NOMO-1 treated with DMSO at 0.1 percent for 48 hours (cell line): Measurements from ENCODE around the gene PACSIN2.
A peak's percentile ranks its signal among the peaks of the same experiment; 100 is the strongest.
"Not testable (repeated sequence)": the region's sequence is repeated elsewhere in the genome, so short reads cannot be mapped to it uniquely, and the experiment has no call there.

Source experiments
- DNase-seq: peaks from one replicate; lab custom pipeline; 2025; ENCODE audit not compliant: unreplicated experiment; lab: John Stamatoyannopoulos, UW

PACSIN2 gene

GRCh38 chr22:42947211-42947990 lies 67.5 kb downstream of the PACSIN2 start:
- DNase-seq: no peak

GRCh38 chr22:42946546-42947198 lies 68.3 kb downstream of the PACSIN2 start:
- DNase-seq: no peak

GRCh38 chr22:42945736-42946135 lies 69.2 kb downstream of the PACSIN2 start:
- DNase-seq: no peak

- DNase-seq: no peak
Observed at GRCh38 chr22:42945027-42945426, 69.9 kb downstream of the PACSIN2 start.

GRCh38 chr22:42944409-42944808 lies 70.5 kb downstream of the PACSIN2 start:
- no peak for DNase-seq

GRCh38 chr22:42943981-42944380 lies 71.0 kb downstream of the PACSIN2 start:
- DNase-seq: no peak

- no peak for DNase-seq
Observed at GRCh38 chr22:42942351-42942750, 72.6 kb downstream of the PACSIN2 start.

- no peak for DNase-seq
Observed at GRCh38 chr22:42939941-42940653, 74.9 kb downstream of the PACSIN2 start.

- DNase-seq: no peak
Observed at GRCh38 chr22:42939451-42939881, 75.5 kb downstream of the PACSIN2 start.

- no peak for DNase-seq
Observed at GRCh38 chr22:42938976-42939375, 76.0 kb downstream of the PACSIN2 start.

- DNase-seq: no peak
Observed at GRCh38 chr22:42938449-42938848, 76.5 kb downstream of the PACSIN2 start.

GRCh38 chr22:42937164-42937843 lies 77.6 kb downstream of the PACSIN2 start:
- peak; percentile 86 for DNase-seq

GRCh38 chr22:42936680-42937079 lies 78.3 kb downstream of the PACSIN2 start:
- DNase-seq: not testable (repeated sequence)

GRCh38 chr22:42934338-42934737 lies 80.6 kb downstream of the PACSIN2 start:
- no peak for DNase-seq

GRCh38 chr22:42933485-42934091 lies 81.4 kb downstream of the PACSIN2 start:
- peak; percentile 45 for DNase-seq

- no peak for DNase-seq
Observed at GRCh38 chr22:42932857-42933484, 82.0 kb downstream of the PACSIN2 start.

- DNase-seq: no peak
Observed at GRCh38 chr22:42932197-42932519, 82.8 kb downstream of the PACSIN2 start.

GRCh38 chr22:42931421-42932196 lies 83.3 kb downstream of the PACSIN2 start:
- DNase-seq: peak; percentile 82

- DNase-seq: no peak
Observed at GRCh38 chr22:42930810-42931420, 84.0 kb downstream of the PACSIN2 start.

GRCh38 chr22:42929838-42930155 lies 85.2 kb downstream of the PACSIN2 start:
- DNase-seq: no peak
